Keratinocyte (primary cell): Measurements from ENCODE around the gene SLC39A5. TPM values are rescaled to one million over a fixed set of nuclear protein-coding genes. Genes with fewer than 3 reads are reported as not detected.

Experiments
- DNase-seq: peaks from one replicate; pipeline ENCODE4 v3.0.0-alpha.2; 2011; ENCODE audit warnings: low read depth, missing footprints, low spot score
- FAIRE-seq: peaks from 2 replicates; lab custom pipeline; 2011; peaks lifted over from hg19 to GRCh38; lab: Jason Lieb, UNC
- H2AFZ ChIP-seq: 2 replicates; pipeline ENCODE4 v1.6.0; 2012; ENCODE audit warnings: low read length, control low read depth, inconsistent platforms; ENCODE audit not compliant: control insufficient read depth
- H3K27ac ChIP-seq: 2 replicates; pipeline ENCODE4 v1.5.1; 2011; ENCODE audit warnings: low read length; ENCODE audit not compliant: control insufficient read depth, insufficient read depth
- H3K27me3 ChIP-seq: 3 replicates; pipeline ENCODE4 v1.6.0; 2011; ENCODE audit warnings: low read length; ENCODE audit not compliant: control insufficient read depth, insufficient read depth; ENCODE audit errors: extremely low read depth
- H3K36me3 ChIP-seq, 2 experiments: 2 replicates in 1 of 2; 3 replicates in 1 of 2; pipeline ENCODE4 v1.5.1; 2011; ENCODE audit warnings: low read length in 2 of 2, mild to moderate bottlenecking in 1 of 2; ENCODE audit not compliant: control insufficient read depth in 2 of 2, insufficient read depth in 2 of 2; ENCODE audit errors: extremely low read depth in 1 of 2
- H3K4me1 ChIP-seq: 3 replicates; pipeline ENCODE4 v1.5.1; 2011; ENCODE audit warnings: low read length; ENCODE audit not compliant: control insufficient read depth, insufficient read depth; ENCODE audit errors: extremely low read depth
- H3K4me2 ChIP-seq: 3 replicates; pipeline ENCODE4 v1.6.0; 2011; ENCODE audit warnings: low read depth, low read length; ENCODE audit not compliant: control insufficient read depth, insufficient read depth; ENCODE audit errors: extremely low read depth
- H3K4me3 ChIP-seq, 3 experiments: fragments of 200-600 bp in 1 of 3; sonication (generic) in 1 of 3; 2 replicates in 2 of 3; 3 replicates in 1 of 3; pipeline ENCODE4 v1.5.1; 2011 to 2016; ENCODE audit warnings: low read length in 3 of 3, mild to moderate bottlenecking in 3 of 3, control low read depth in 2 of 3, inconsistent platforms in 1 of 3, low read depth in 1 of 3, mixed read lengths in 1 of 3, mixed run types in 1 of 3, moderate library complexity in 1 of 3; ENCODE audit not compliant: control insufficient read depth in 2 of 3, insufficient read depth in 2 of 3; ENCODE audit errors: extremely low read depth in 1 of 3
- H3K79me2 ChIP-seq: 2 replicates; pipeline ENCODE4 v1.6.0; 2012; ENCODE audit warnings: low read length; ENCODE audit not compliant: control insufficient read depth, insufficient read depth
- H3K9ac ChIP-seq: 3 replicates; pipeline ENCODE4 v1.6.0; 2011; ENCODE audit warnings: low read length; ENCODE audit not compliant: control insufficient read depth, insufficient read depth; ENCODE audit errors: extremely low read depth
- H3K9me1 ChIP-seq: 3 replicates; pipeline ENCODE4 v1.6.0; 2011; ENCODE audit warnings: low read length; ENCODE audit not compliant: control insufficient read depth, insufficient read depth; ENCODE audit errors: extremely low read depth
- H3K9me3 ChIP-seq: 2 replicates; pipeline ENCODE4 v1.5.1; 2012; ENCODE audit warnings: low read depth, low read length; ENCODE audit not compliant: control insufficient read depth
- H4K20me1 ChIP-seq: 3 replicates; pipeline ENCODE4 v1.6.0; 2011; ENCODE audit warnings: low read length; ENCODE audit not compliant: control insufficient read depth, insufficient read depth; ENCODE audit errors: extremely low read depth
- EZH2 ChIP-seq: IDR thresholded peaks from one replicate; pipeline ENCODE4 v1.6.1; 2012; ENCODE audit warnings: inconsistent platforms, mild to moderate bottlenecking, low read length, moderate library complexity
- dilution Hi-C: fragments of 300-500 bp; cut with MboI; formaldehyde crosslinking; loops from one replicate; pipeline ENCODE4 v1.7.0; 2020; ENCODE audit warnings: low sequenced_read_pairs; ENCODE audit not compliant: extremely low pct_ligation_motif_present
- polyA plus RNA-seq, 5 experiments: library from polyadenylated mRNA; depleted of rRNA in 3 of 5; stranded (reverse) in 3 of 5; stranded (forward) in 1 of 5; unstranded in 1 of 5; fragments of >200 nt; gene quantifications; 1 replicate in 1 of 5; 2 replicates in 3 of 5; 3 replicates in 1 of 5; pipeline versions ENCODE4 v1.2.1 to v1.2.3, GENCODE V29; 2011 to 2012; ENCODE audit warnings: missing spikeins in 2 of 5, low read depth in 1 of 5, low replicate concordance in 1 of 5
- TF ChIP-seq, protein P1 (sequence below), 3 experiments: IDR thresholded peaks in 1 of 3; conservative IDR thresholded peaks in 1 of 3; optimal IDR thresholded peaks in 1 of 3; 2 replicates in 2 of 3; 3 replicates in 1 of 3; pipeline versions ENCODE3 to v1.5.1; 2011; ENCODE audit warnings: low read length in 3 of 3, mild to moderate bottlenecking in 3 of 3, moderate library complexity in 2 of 3, control low read depth in 1 of 3, inconsistent platforms in 1 of 3; ENCODE audit not compliant: insufficient read depth in 2 of 3; ENCODE audit errors: extremely low read depth in 1 of 3

SLC39A5 gene
- polyA plus RNA-seq, 1 donor (not counting 4 experiments of a cell fraction or from before 2014, with no cell fraction given), result not detected

DNA sequence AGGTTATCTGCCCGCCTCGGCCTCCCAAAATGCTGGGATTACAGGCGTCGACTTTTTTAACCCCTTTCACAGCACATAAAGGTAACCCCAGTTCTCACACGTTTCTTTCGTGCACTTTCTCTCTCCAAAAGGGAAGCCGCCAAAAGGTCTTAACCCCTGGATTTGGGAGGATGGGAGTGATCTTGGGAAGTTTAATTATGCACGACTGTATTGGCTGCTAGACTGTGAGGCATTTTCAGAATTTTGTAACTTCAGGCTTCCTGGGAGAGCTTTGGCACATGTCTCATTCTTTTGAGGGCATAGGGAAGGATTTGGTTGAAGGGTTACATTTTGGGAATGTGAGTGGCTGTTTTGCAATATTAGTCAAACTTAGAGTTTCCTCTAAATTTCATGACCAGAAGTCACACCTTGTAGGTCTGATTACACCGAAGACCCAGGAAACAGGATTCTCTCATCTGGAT lies 39.1 kb upstream of the SLC39A5 start:
- TF ChIP-seq EZH2, result no peak
- TF ChIP-seq, protein P1, sequence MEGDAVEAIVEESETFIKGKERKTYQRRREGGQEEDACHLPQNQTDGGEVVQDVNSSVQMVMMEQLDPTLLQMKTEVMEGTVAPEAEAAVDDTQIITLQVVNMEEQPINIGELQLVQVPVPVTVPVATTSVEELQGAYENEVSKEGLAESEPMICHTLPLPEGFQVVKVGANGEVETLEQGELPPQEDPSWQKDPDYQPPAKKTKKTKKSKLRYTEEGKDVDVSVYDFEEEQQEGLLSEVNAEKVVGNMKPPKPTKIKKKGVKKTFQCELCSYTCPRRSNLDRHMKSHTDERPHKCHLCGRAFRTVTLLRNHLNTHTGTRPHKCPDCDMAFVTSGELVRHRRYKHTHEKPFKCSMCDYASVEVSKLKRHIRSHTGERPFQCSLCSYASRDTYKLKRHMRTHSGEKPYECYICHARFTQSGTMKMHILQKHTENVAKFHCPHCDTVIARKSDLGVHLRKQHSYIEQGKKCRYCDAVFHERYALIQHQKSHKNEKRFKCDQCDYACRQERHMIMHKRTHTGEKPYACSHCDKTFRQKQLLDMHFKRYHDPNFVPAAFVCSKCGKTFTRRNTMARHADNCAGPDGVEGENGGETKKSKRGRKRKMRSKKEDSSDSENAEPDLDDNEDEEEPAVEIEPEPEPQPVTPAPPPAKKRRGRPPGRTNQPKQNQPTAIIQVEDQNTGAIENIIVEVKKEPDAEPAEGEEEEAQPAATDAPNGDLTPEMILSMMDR (optimal IDR thresholded peaks at IDR 0.05 in 1 of 3, IDR thresholded peaks at IDR 0.05 in 1 of 3, conservative IDR thresholded peaks at IDR 0.05 in 1 of 3; ENCODE audit: extremely low read depth in 1 of 3, insufficient read depth in 2 of 3, low read length in 3 of 3), result no peak
- Histone ChIP-seq H3K9ac (no peak overlapping the region), H2AFZ (no peak overlapping the region), H3K79me2 (peaks cover 27% of the 10 kb centered on the region), H3K4me3 (peak overlapping the region in 2 of 3 experiments; percentile 7 to 80), H3K9me3 (no peaks in the 10 kb centered on the region), H4K20me1 (no peaks in the 10 kb centered on the region), H3K4me2 (peak overlapping the region; percentile 85), H3K9me1 (no peaks in the 10 kb centered on the region), H3K4me1 (peaks cover 13% of the 10 kb centered on the region), H3K36me3 (peaks cover 1 to 4% of the 10 kb centered on the region in 2 experiments), H3K27ac (peak overlapping the region; percentile 18), H3K27me3 (no peaks in the 10 kb centered on the region)
- FAIRE-seq (no peak), DNase-seq (no peak)
- dilution Hi-C loops, result no loop called here

DNA sequence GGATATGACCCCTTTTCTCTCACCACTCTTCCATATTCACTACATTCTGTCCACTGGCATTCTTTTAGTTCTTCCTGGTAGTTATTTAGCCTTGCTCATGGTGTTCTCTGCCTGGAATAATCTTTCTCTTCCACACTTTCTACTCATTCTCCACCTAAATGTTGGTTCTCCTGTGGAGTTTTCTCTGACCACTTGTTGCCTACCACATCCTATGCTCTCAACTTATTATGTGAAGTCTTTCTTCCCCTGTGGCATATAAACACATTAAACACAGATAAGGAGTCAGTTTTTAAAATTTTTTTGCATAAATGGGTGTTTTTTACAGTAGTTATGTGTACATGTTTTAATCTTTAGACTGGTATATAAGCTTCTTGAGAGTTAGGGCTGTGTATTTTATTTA lies 37.3 kb upstream of the SLC39A5 start:
- Histone ChIP-seq H2AFZ (no peak overlapping the region), H3K9me1 (no peaks in the 10 kb centered on the region), H4K20me1 (no peaks in the 10 kb centered on the region), H3K9ac (no peak overlapping the region), H3K27me3 (no peaks in the 10 kb centered on the region), H3K4me3 (no peak overlapping the region), H3K79me2 (peaks cover 15% of the 10 kb centered on the region), H3K9me3 (no peaks in the 10 kb centered on the region), H3K36me3 (no peaks in the 10 kb centered on the region), H3K4me2 (no peak overlapping the region), H3K27ac (no peak overlapping the region), H3K4me1 (peaks cover 10% of the 10 kb centered on the region)
- FAIRE-seq (no peak), DNase-seq (no peak)
- dilution Hi-C loops, result no loop called here
- TF ChIP-seq, protein P1 (optimal IDR thresholded peaks at IDR 0.05 in 1 of 3, IDR thresholded peaks at IDR 0.05 in 1 of 3, conservative IDR thresholded peaks at IDR 0.05 in 1 of 3; ENCODE audit: extremely low read depth in 1 of 3, insufficient read depth in 2 of 3, low read length in 3 of 3), result no peak
- no peak for TF ChIP-seq EZH2
